GM12892 (cell line): ENCODE measurements around the gene PTX4.

Source experiments
- DNase-seq: peaks from one replicate; pipeline ENCODE4 v3.0.0; 2011; ENCODE audit not compliant: insufficient read length
- FAIRE-seq: peaks from 2 replicates; lab custom pipeline; 2011; peaks lifted over from hg19 to GRCh38; lab: Jason Lieb, UNC
- POLR2A ChIP-seq: IDR thresholded peaks from 2 replicates; pipeline ENCODE4 v1.6.1; 2011; ENCODE audit warnings: low read depth, low read length, control low read depth
- POLR2AphosphoS5 ChIP-seq: IDR thresholded peaks from 2 replicates; pipeline ENCODE4 v1.6.1; 2011; ENCODE audit warnings: low read depth, low read length, control low read depth
- TAF1 ChIP-seq: IDR thresholded peaks from 2 replicates; pipeline ENCODE4 v1.6.1; 2011; ENCODE audit warnings: low read depth, mild to moderate bottlenecking, control low read depth, low read length, borderline replicate concordance

PTX4 gene

GRCh38 chr16:1496464-1496863 is 7.7 kb upstream of the PTX4 start:
- no peak for TF ChIP-seq POLR2A
- TF ChIP-seq TAF1 = no peak
- TF ChIP-seq POLR2AphosphoS5 = no peak
- DNase-seq = no peak
- no peak for FAIRE-seq

- TF ChIP-seq POLR2AphosphoS5 (no peak), TAF1 (no peak), POLR2A (no peak)
- FAIRE-seq = no peak
- DNase-seq = no peak
Measured at GRCh38 chr16:1495889-1496262, 7.1 kb upstream of the PTX4 start.

GRCh38 chr16:1495211-1495888 is 6.6 kb upstream of the PTX4 start:
- TF ChIP-seq POLR2AphosphoS5 (no peak), POLR2A (no peak), TAF1 (no peak)
- no peak for DNase-seq
- no peak for FAIRE-seq

DNA sequence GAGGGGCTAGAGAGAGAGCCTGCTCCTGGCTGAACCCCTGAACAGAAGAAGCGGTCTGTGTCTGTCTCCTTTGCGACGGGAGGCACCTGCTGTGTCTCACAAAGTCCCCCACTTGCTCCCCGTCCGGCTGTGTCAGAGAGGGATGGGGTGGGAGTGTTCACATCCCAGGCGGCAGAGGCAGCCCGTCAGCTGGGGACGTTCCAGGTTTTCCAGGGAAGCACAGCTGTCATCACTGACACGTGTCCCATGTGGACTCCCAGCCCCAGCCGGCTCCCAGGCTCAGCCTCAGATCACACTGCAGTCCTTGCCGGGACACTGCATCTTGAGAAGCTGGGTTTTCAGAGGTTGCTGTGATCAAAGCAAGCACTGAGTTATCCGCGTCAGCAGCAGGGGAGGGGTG is 6.0 kb upstream of the PTX4 start:
- TF ChIP-seq POLR2AphosphoS5 (no peak), TAF1 (no peak), POLR2A (no peak)
- DNase-seq (no peak), FAIRE-seq (no peak)

- no peak for DNase-seq
- TF ChIP-seq POLR2A = no peak
- TF ChIP-seq TAF1 = no peak
- no peak for FAIRE-seq
Measured at GRCh38 chr16:1494129-1494640, 5.4 kb upstream of the PTX4 start.

DNA sequence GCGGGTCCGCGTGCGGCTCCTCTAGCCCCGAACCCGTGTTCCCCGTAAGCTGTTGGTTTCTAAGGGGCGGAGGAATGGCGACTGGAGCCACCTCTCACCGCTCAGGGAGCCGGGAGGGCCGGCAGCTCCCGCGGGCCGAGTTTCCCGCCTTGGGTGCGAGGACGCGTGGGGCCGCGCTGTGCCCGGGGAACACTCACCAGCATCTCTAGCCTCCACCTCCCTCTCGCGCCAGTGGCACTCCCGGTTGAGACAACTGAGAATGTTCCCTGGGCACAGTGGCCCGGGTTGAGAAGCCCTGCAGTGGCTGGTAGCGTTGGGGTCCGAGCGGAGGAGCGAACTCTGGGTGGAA is 5.0 kb upstream of the PTX4 start:
- no peak for TF ChIP-seq POLR2A
- TF ChIP-seq TAF1 = no peak
- FAIRE-seq (peak; percentile 21), DNase-seq (no peak)

DNA sequence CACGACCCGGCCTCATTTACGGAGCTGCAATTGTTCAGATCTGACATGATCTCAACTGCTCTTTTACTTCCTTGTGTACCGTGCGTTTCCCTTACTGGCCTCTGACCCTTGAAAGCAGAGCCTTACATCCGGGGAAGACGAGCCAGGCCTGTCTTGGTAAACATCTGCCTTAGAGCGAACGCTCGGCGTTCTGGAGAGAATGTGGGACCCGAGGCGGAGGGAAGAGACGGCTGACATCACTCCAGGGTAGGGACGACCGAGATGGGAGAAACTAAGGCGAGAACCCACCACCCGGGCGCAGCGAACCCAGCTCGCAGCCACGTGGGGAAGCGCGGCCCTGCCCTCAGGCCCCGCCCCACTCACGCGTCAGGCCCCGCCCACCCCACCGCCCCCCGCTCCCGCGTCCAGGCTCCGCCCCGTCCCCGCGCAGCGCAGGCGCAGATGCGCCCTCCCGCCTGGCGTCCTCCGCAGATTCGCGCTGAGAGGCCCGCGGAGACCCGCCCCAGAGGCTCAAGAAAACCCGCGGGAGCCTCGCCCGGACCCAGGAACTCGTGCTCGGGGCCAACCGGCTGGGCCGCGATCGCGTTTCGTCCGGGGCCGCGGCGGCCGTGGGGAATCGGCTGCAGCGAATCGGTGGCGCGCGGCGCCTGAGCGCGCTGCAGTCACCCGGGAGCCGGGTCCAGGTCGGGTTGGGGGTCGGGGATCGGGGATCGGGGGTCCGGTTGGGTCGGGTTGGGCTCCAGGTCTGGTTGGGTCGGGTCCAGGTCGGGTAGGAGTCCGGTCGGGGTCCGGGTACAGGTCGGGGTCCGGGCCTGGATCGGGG is 4.4 kb upstream of the PTX4 start, which contains the start of gene TELO2:
Gene TELO2 (plus strand): TSS at position 438 of the 823 bp plus-strand sequence. CDS start 922 bp downstream, outside the sequence.
- TF ChIP-seq POLR2A (no peak; the same call in 1 of the 2 replicates), TAF1 (peak; percentile 74), POLR2AphosphoS5 (no peak)
- FAIRE-seq = peak; percentile 99
- peak; percentile 96 for DNase-seq

DNA sequence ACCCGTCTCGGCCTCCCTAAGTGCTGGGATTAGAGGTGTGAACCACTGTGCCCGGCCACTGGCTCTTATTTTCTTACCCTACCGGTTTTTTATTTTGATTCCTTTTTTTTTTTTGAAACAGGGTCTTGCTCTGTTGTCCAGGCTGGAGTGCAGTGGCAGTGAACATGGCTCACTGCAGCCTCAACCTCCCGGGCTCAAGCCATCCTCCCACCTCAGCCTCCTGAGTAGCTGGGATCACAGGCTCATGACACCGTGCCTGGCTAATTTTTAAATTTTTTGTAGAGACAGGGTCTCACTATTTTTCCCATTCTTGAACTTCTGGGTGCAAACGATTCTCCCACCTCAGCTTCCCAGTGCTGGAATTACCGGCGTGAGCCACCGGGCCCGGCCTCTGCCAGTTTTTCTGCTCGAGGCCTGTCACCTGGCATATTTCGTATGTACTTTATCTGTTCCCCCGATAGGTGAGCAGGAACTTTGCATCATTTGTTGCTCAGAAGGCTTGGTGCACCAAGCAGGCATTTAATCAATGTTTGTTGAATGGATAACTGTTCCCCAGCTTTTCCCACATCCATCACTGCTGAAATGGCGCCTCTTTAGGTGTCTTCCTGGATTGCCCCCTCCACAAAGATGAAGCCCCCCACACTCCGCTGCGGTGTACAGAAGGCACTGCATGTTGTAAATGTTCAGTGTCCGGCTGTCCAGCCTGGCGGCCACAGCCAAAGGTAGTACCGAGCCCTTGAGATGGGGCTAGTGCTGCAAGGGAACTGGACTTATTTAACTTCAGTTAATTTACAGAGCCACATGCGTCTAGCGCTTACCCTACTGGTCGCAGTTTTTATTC is 3.6 kb upstream of the PTX4 start:
- TF ChIP-seq TAF1 (no peak), POLR2AphosphoS5 (no peak), POLR2A (no peak)
- DNase-seq = no peak
- FAIRE-seq = no peak

DNA sequence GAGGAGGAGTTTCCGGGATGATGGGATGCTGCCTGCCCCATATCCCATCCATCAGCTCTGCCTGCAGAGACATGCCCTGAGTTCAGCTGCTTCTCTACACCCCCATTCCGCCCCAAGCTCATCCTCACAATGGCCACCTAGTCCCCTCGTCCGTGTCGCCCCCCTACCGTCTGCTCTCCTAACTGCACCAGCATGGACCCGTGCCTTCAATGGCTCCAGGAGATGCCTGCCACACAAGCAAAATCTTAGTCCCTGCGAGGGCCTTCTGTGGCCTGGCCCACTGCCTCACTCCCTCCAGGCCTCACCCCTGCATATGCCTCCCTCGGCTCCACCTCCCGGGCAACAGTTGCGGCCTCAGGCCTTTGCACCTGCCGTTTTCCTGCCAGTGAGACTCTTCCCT is 2.6 kb upstream of the PTX4 start:
- no peak for TF ChIP-seq TAF1
- TF ChIP-seq POLR2A = no peak
- no peak for TF ChIP-seq POLR2AphosphoS5
- DNase-seq (no peak), FAIRE-seq (no peak)

DNA sequence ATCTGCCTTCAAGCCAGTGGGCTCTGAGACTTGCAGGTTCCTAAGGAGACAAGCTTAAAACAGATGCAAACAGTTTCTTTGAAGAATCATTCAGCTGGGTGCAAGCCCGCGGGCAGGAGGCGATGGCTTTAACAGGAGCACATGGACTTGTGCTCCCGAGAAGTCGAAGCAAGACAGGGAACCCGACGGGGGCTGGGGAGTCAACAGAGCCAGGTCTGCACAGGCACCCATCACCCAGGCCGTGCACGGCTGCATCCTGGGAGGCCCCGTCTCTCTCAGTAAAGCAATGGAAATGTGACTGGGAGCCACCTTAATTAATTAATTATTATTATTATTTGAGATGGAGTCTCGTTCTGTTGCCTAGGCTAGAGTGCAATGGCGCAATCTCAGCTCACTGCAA is 333 bp upstream of the PTX4 start:
- no peak for TF ChIP-seq TAF1
- no peak for TF ChIP-seq POLR2A
- no peak for TF ChIP-seq POLR2AphosphoS5
- no peak for FAIRE-seq

DNA sequence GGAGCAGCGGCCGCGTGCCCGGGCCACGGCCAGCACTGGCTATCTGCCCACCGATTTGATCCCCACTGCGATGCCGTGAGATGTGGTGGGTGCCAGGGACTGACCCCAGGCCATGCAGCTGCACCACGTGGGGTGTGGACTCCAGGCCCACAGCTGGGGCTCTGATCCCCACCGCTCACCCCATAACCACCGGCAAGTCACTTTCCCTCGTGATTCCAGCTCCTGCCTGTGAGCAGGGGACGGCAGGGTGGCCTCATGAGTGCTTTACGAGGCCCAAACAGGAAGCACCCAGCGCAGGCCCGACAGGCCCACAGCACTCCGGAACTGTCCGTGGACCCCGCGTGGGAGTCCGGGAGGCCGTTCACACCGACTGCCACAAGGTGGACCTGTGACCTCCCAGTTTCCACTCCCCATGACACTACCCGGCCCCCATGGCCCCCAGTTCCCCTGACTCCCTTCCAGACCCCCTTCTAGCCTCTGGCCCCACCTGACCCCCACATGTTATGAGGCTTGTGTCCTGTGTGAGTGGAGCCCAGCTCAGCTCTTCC is 616 bp downstream of the PTX4 start:
- FAIRE-seq (no peak), DNase-seq (no peak)
- TF ChIP-seq TAF1 (no peak), POLR2A (no peak), POLR2AphosphoS5 (no peak)

More for the DNA sequence above, 333 bp upstream of the PTX4 start:
- no peak for DNase-seq
